Endothelial cell of coronary artery (primary cell): ENCODE measurements around the gene ACSM2B. TPM values are rescaled to one million over a fixed set of nuclear protein-coding genes. Genes with fewer than 3 reads are reported as not detected.

Experiments used
- total RNA-seq: library from RNA; depleted of rRNA; stranded (reverse); fragments of >200 nt; gene quantifications from 2 replicates; pipeline ENCODE4 v1.2.3, GENCODE V29; 2014

ACSM2B gene
- total RNA-seq, result under 0.01 TPM in 1 of 2 replicates, not detected in the other

GRCh38 chr16:20576145-20576544 is at the start of gene ACSM2B:
Gene ACSM2B, minus strand, starts transcription at chr16:20576367. Its CDS starts 11,522 bp downstream, at chr16:20564845.

Other genes starting within 250 kb of the ACSM2B start
- gene GP2, start 248.9 kb downstream of the ACSM2B start, total RNA-seq, result not detected in 2 replicates
- not detected in 2 replicates for gene UMOD, start 223.7 kb downstream of the ACSM2B start, total RNA-seq
- not detected in 2 replicates for gene PDILT, start 171.6 kb downstream of the ACSM2B start, total RNA-seq
- gene ACSM5, start 166.8 kb downstream of the ACSM2B start, total RNA-seq, result not detected in 2 replicates
- gene ACSM2A, start 124.8 kb downstream of the ACSM2B start, total RNA-seq, result not detected in 2 replicates
- not detected in 2 replicates for gene ACSM1, start 121.3 kb upstream of the ACSM2B start, total RNA-seq
- gene THUMPD1, start 165.5 kb upstream of the ACSM2B start, total RNA-seq, result 48.6 and 56.9 TPM in 2 replicates
- gene ACSM3, start 187.6 kb upstream of the ACSM2B start, total RNA-seq, result 0.19 and 2.7 TPM in 2 replicates
- gene ERI2, start 230.1 kb upstream of the ACSM2B start, total RNA-seq, result 12.1 and 13.2 TPM in 2 replicates
- 2.5 and 2.9 TPM in 2 replicates for gene REXO5, start 230.2 kb upstream of the ACSM2B start, total RNA-seq